K562 (cell line): ENCODE results near the gene ATG7. TPM values are rescaled to one million over a fixed set of nuclear protein-coding genes. Genes with fewer than 3 reads are reported as not detected.

Experiments used
- ATAC-seq: fragments of 200-7000 bp; cut with Tn5 transposase; 3 replicates; pipeline ENCODE4 v1.9.1; 2020; ENCODE audit warnings: moderate library complexity
- BruUV-seq: library from RNA; stranded (reverse); fragments of 400-500 nt; replicated peaks from 2 replicates; lab custom pipeline; 2021; lab: Mats Ljungman, UMichigan
- CTCF ChIA-PET: fragments of 300-600 bp; formaldehyde crosslinking; extraction: SDS; loops from one replicate; lab custom pipeline; 2021; ENCODE audit warnings: low intra/inter-chr PET ratio; lab: Yijun Ruan, JAX
- POLR2A ChIA-PET: fragments of 300-600, 350-650 bp; sonication (Branson Sonifier 250); formaldehyde crosslinking; extraction: SDS; loops from one replicate; lab custom pipeline; 2021; ENCODE audit warnings: antibody characterized with exemption, inconsistent platforms; lab: Yijun Ruan, JAX
- DNase-seq, 4 experiments: peaks; one replicate each; pipeline versions ENCODE4 v3.0.0 to v3.0.0-alpha.2; 2011 to 2018; ENCODE audit warnings: low spot score in 3 of 4, mixed read lengths in 3 of 4; ENCODE audit errors: extremely low read depth in 1 of 4
- FAIRE-seq: peaks from 2 replicates; lab custom pipeline; 2011; peaks lifted over from hg19 to GRCh38; lab: Jason Lieb, UNC
- H2AFZ ChIP-seq: 2 replicates; pipeline ENCODE4 v1.6.0; 2011; ENCODE audit warnings: low read depth, low read length, control low read depth, inconsistent platforms
- H3K27ac ChIP-seq: fragments of 200-600 bp; 3 replicates; pipeline ENCODE4 v1.8.0; 2011; ENCODE audit warnings: low read depth, mild to moderate bottlenecking, control low read depth, inconsistent platforms, low read length, moderate library complexity, mixed read lengths; ENCODE audit errors: extremely low read depth
- H3K27me3 ChIP-seq, 2 experiments: fragments of 300-600 bp in 1 of 2; 2 replicates in 1 of 2; 3 replicates in 1 of 2; pipeline versions ENCODE4 v1.6.0 to v1.8.0; 2011; ENCODE audit warnings: inconsistent platforms in 2 of 2, low read length in 2 of 2, mild to moderate bottlenecking in 1 of 2, mixed read lengths in 1 of 2, moderate library complexity in 1 of 2; ENCODE audit not compliant: control insufficient read depth in 2 of 2, insufficient read depth in 2 of 2
- H3K36me3 ChIP-seq: fragments of 300-600 bp; 3 replicates; pipeline ENCODE4 v1.8.0; 2011; ENCODE audit warnings: mild to moderate bottlenecking, low read length, inconsistent platforms; ENCODE audit not compliant: control insufficient read depth, insufficient read depth
- H3K4me1 ChIP-seq, 2 experiments: fragments of 200-600 bp in 1 of 2; replicated peaks in 1 of 2; 2 replicates in 1 of 2; 3 replicates in 1 of 2; pipeline versions ENCODE4 v1.5.1 to v1.8.0; 2011; ENCODE audit warnings: inconsistent platforms in 2 of 2, low read length in 2 of 2, mild to moderate bottlenecking in 1 of 2, mixed read lengths in 1 of 2, moderate library complexity in 1 of 2; ENCODE audit not compliant: control insufficient read depth in 2 of 2, insufficient read depth in 2 of 2
- H3K4me2 ChIP-seq: 2 replicates; pipeline ENCODE4 v1.6.1; 2011; ENCODE audit warnings: low read length, control low read depth, inconsistent platforms, mixed read lengths; ENCODE audit not compliant: insufficient read depth
- H3K4me3 ChIP-seq: fragments of 200-600 bp; sonication (generic), shearing (Covaris generic); 2 replicates; pipeline ENCODE4 v1.5.1; 2016; ENCODE audit warnings: control low read depth, inconsistent platforms
- H3K79me2 ChIP-seq: fragments of 200-600 bp; 3 replicates; pipeline ENCODE4 v1.8.0; 2011; ENCODE audit warnings: low read length, inconsistent platforms; ENCODE audit not compliant: control insufficient read depth, insufficient read depth
- H3K9ac ChIP-seq, 2 experiments: 2 replicates each; pipeline versions ENCODE4 v1.6.0 to v1.6.1; 2011; ENCODE audit warnings: low read depth in 2 of 2, low read length in 2 of 2, control low read depth in 1 of 2, inconsistent platforms in 1 of 2, mild to moderate bottlenecking in 1 of 2, mixed read lengths in 1 of 2; ENCODE audit not compliant: insufficient read depth in 1 of 2
- H3K9me1 ChIP-seq: one replicate; pipeline ENCODE4 v1.6.0; 2011; ENCODE audit warnings: inconsistent platforms, mild to moderate bottlenecking, low read length, moderate library complexity; ENCODE audit not compliant: control insufficient read depth, insufficient read depth
- H3K9me3 ChIP-seq: replicated peaks from 2 replicates; pipeline ENCODE4 v1.5.1; 2011; ENCODE audit warnings: low read depth, low read length, inconsistent platforms; ENCODE audit not compliant: control insufficient read depth, insufficient read depth
- H4K20me1 ChIP-seq: replicated peaks from 2 replicates; pipeline ENCODE4 v1.6.1; 2011; ENCODE audit warnings: low read length, inconsistent platforms, mixed read lengths; ENCODE audit not compliant: control insufficient read depth, insufficient read depth
- ATF7 ChIP-seq: fragments of 450-650 bp; IDR thresholded peaks from 2 replicates; pipeline ENCODE4 v1.7.1; 2014; ENCODE audit warnings: mild to moderate bottlenecking, moderate library complexity
- C11orf30 ChIP-seq: fragments of 450-650 bp; IDR thresholded peaks from 2 replicates; pipeline ENCODE4 v1.6.1; 2016; ENCODE audit warnings: low read depth, mild to moderate bottlenecking
- CHD4 ChIP-seq: fragments of 200-600 bp; sonication (generic); IDR thresholded peaks from 3 replicates; pipeline ENCODE4 v1.6.1; 2012; ENCODE audit warnings: low read depth, mild to moderate bottlenecking, mixed read lengths, low read length, inconsistent platforms; ENCODE audit not compliant: insufficient read depth, insufficient replicate concordance, poor library complexity, severe bottlenecking
- DIDO1 ChIP-seq: fragments of 450-650 bp; IDR thresholded peaks from 2 replicates; pipeline ENCODE4 v1.6.1; 2016; ENCODE audit warnings: low read depth, missing biosample characterization, missing genetic modification characterization
- E2F5 ChIP-seq: sonication (generic); formaldehyde crosslinking; IDR thresholded peaks from 2 replicates; pipeline ENCODE4 v1.8.0; 2022; ENCODE audit warnings: mild to moderate bottlenecking, missing genetic modification reagents
- ETV5 ChIP-seq: sonication (generic); formaldehyde crosslinking; IDR thresholded peaks from 2 replicates; pipeline ENCODE4 v1.4.0; 2020; ENCODE audit warnings: low read depth, mild to moderate bottlenecking, missing genetic modification reagents
- HEY1 ChIP-seq: fragments of 250-450 bp; sonication (Bioruptor Pico); IDR thresholded peaks from 2 replicates; pipeline ENCODE4 v1.5.0; 2020; ENCODE audit warnings: mild to moderate bottlenecking, moderate library complexity, borderline replicate concordance
- MAFG ChIP-seq: fragments of 450-650 bp; conservative IDR thresholded peaks from 2 replicates; pipeline ENCODE4 v1.6.1; 2016; ENCODE audit warnings: missing genetic modification characterization, missing compliant biosample characterization
- MITF ChIP-seq: IDR thresholded peaks from 2 replicates; pipeline ENCODE4 v1.6.1; 2014; ENCODE audit warnings: antibody characterized with exemption
- NR2F6 ChIP-seq: fragments of 450-650 bp; formaldehyde crosslinking; IDR thresholded peaks from 2 replicates; pipeline ENCODE4 v1.4.0; 2020; ENCODE audit warnings: mild to moderate bottlenecking
- PHF21A ChIP-seq: fragments of 450-650 bp; IDR thresholded peaks from 2 replicates; pipeline ENCODE4 v1.6.1; 2017; ENCODE audit warnings: low read depth, borderline replicate concordance
- PURB ChIP-seq: sonication (generic); formaldehyde crosslinking; IDR thresholded peaks from 2 replicates; pipeline ENCODE4 v1.9.0; 2021; ENCODE audit warnings: low read depth, mild to moderate bottlenecking, missing genetic modification reagents
- RAD21 ChIP-seq, 2 experiments: fragments of 250-450 bp in 1 of 2; fragments of 450-650 bp in 1 of 2; sonication (Bioruptor Pico) in 1 of 2; formaldehyde crosslinking in 1 of 2; IDR thresholded peaks in 1 of 2; conservative IDR thresholded peaks in 1 of 2; 2 replicates each; pipeline versions ENCODE4 v1.4.0 to v1.8.0; 2020 to 2022; ENCODE audit warnings: mild to moderate bottlenecking in 2 of 2, moderate library complexity in 1 of 2
- THRA ChIP-seq: fragments of 450-650 bp; IDR thresholded peaks from 2 replicates; pipeline ENCODE4 v1.6.1; 2017; ENCODE audit warnings: mild to moderate bottlenecking, moderate library complexity
- ZBTB43 ChIP-seq: sonication (generic); formaldehyde crosslinking; IDR thresholded peaks from 2 replicates; pipeline ENCODE4 v1.8.0; 2023; ENCODE audit warnings: mild to moderate bottlenecking, missing genetic modification reagents
- ZNF174 ChIP-seq: fragments of 250-450 bp; sonication (Bioruptor Pico); IDR thresholded peaks from 2 replicates; pipeline ENCODE4 v1.4.0; 2020; ENCODE audit warnings: mild to moderate bottlenecking
- ZNF263 ChIP-seq: sonication (generic); formaldehyde crosslinking; IDR thresholded peaks from 2 replicates; pipeline ENCODE4 v1.8.0; 2022; ENCODE audit warnings: mild to moderate bottlenecking, missing genetic modification reagents, borderline replicate concordance
- ZNF41 ChIP-seq: fragments of 250-450 bp; sonication (Bioruptor Pico); conservative IDR thresholded peaks from 2 replicates; pipeline ENCODE4 v1.4.0; 2020; ENCODE audit warnings: mild to moderate bottlenecking
- WGBS: fragments of 100-300 bp; shearing (Covaris generic); methylation state at CpG from one replicate; pipeline ENCODE4 v1.1.6; 2016; ENCODE audit warnings: low coverage, mixed read lengths; ENCODE audit not compliant: insufficient coverage; ENCODE audit errors: missing lambda C conversion rate; 5-methylcytosine and 5-hydroxymethylcytosine counted together
- in situ Hi-C: fragments of 300-500 bp; cut with MboI; formaldehyde crosslinking; loops from 4 replicates; pipeline ENCODE4 v1.15.0; 2018; ENCODE audit warnings: inconsistent platforms, mixed read lengths
- intact Hi-C: fragments of 100-400 bp; cut with micrococcal nuclease; formaldehyde crosslinking; loops from 2 replicates; pipeline ENCODE4 v1.14.2; 2022
- polyA plus RNA-seq, 8 experiments: library from polyadenylated mRNA; depleted of rRNA in 4 of 8; stranded (reverse) in 5 of 8; unstranded in 3 of 8; fragments of >200 nt; fragmentation: Nextera tagmentation in 2 of 8; fragmentation: Illumina TruSeq in 1 of 8; extraction: Ambion mirVana in 2 of 8; extraction: Trizol in 1 of 8; gene quantifications; 2 replicates each; pipeline versions ENCODE4 v1.2.1 to v1.2.3, GENCODE V29; 2011 to 2014; ENCODE audit warnings: inconsistent platforms in 1 of 8, missing spikeins in 1 of 8
- total RNA-seq, 7 experiments: library from RNA; depleted of rRNA in 6 of 7; stranded (reverse); fragments of >200 nt in 6 of 7; fragmentation: Illumina TruSeq in 2 of 7; extraction: Trizol in 2 of 7; gene quantifications; 2 replicates each; pipeline versions ENCODE4 v1.2.1 to v1.2.3, GENCODE V29; 2011 to 2021; ENCODE audit warnings: low replicate concordance in 1 of 7

Gene ATG7
- total and polyA plus RNA-seq, 9 of the 15 experiments (the other 6 are each of a cell fraction or from before 2014, with no cell fraction given): 18.3 to 45.3 (median 33.6) TPM

DNA sequence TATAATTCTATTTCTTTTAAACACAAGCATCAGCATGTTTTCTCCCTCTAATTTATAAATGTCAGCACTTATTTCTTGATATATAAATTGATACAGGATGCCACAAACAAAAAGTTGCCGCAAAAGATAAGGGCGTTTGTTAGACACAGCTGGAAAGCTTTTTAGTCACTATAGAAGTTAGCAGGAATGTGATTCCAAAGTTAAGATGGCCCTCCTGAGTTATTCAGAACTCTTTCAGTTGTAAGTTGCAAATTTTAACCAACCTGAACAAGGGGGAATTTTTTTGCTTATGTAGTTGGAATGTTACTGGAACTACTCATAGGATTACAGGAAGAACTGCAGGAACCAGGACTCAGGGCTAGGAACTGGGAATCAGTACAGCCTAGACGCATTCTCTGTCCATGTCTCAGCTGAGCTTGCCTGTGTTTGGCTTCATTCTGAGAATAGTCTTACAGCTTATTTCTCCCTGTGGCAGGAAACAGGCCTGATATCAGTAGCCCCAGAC, 205.3 kb downstream of the ATG7 start:
- no peaks in the 10 kb centered on the region for H3K79me2 ChIP-seq
- no peak for TF ChIP-seq THRA
- no peak for TF ChIP-seq ZNF174
- no peak for TF ChIP-seq NR2F6 (CRISPR knock-in tag)
- TF ChIP-seq C11orf30: peak; percentile 57; the same call in 1 of the 2 replicates
- 0 out of 4 replicates have a peak, but pooled peaks of 1 of the 2 experiments have one; percentile 2 for TF ChIP-seq RAD21 (CRISPR knock-in tag; conservative IDR thresholded peaks at IDR 0.05 in 1 of 2, IDR thresholded peaks at IDR 0.05 in 1 of 2)
- no peak for TF ChIP-seq ZNF263 (CRISPR knock-in tag)
- no peak for TF ChIP-seq DIDO1 (tag)
- TF ChIP-seq ZBTB43 (CRISPR knock-in tag): no peak
- peak; percentile 38 for TF ChIP-seq MAFG (tag)
- TF ChIP-seq ZNF41 (CRISPR knock-in tag): no peak
- TF ChIP-seq MITF: no peak
- no peak for TF ChIP-seq HEY1 (CRISPR knock-in tag)
- TF ChIP-seq CHD4: no peak
- TF ChIP-seq PURB (CRISPR knock-in tag): no peak
- TF ChIP-seq E2F5 (CRISPR knock-in tag): no peak
- no peak for TF ChIP-seq ATF7
- TF ChIP-seq ETV5 (CRISPR knock-in tag): no peak
- TF ChIP-seq PHF21A: no peak

More for the DNA sequence above, 205.3 kb downstream of the ATG7 start:
- Histone ChIP-seq H3K36me3 (no peaks in the 10 kb centered on the region), H2AFZ (no peak overlapping the region), H3K9me1 (no peaks in the 10 kb centered on the region), H3K9ac (no peak overlapping the region), H3K4me1 (peaks cover 3 to 29% of the 10 kb centered on the region in 2 experiments; a peak in 4 of 5 replicates), H3K4me2 (no peak overlapping the region), H4K20me1 (no peaks in the 10 kb centered on the region), H3K27me3 (no peaks in the 10 kb centered on the region), H3K27ac (no peak overlapping the region), H3K4me3 (no peak overlapping the region), H3K9me3 (no peaks in the 10 kb centered on the region)
- FAIRE-seq (no peak), DNase-seq (no peak), ATAC-seq (no peak)
- ChIA-PET CTCF (no interaction called here), POLR2A (interaction anchor here (0.7 to 1.0 kb wide), 5 partner anchors 9 to 417 kb away, joined by 3 to 5 read pairs (median 3); no protein-coding TSS in a partner anchor)
- in situ Hi-C loops (no loop called here), intact Hi-C loops (no loop called here)
- WGBS: 42% methylated on average over 3 of the region's 3 CpGs
- no TSS peak for BruUV-seq
